GM18873 (cell line): ENCODE results near the gene ERGIC1.
"Not testable (repeated sequence)": the region's sequence is repeated elsewhere in the genome, so short reads cannot be mapped to it uniquely, and the experiment has no call there.

ENCODE experiments used
- ATAC-seq: cut with Tn5 transposase; IDR thresholded peaks from one replicate; pipeline ENCODE4 v1.9.1; 2021; ENCODE audit warnings: mild to moderate bottlenecking, moderate library complexity, moderate number of reproducible peaks; ENCODE audit not compliant: unreplicated experiment, low FRiP score

ERGIC1 gene

GRCh38 chr5:172860520-172861443 is 26.7 kb downstream of the ERGIC1 start:
- no peak for ATAC-seq

- ATAC-seq = no peak
Measured at GRCh38 chr5:172861461-172861860, 27.4 kb downstream of the ERGIC1 start.

DNA sequence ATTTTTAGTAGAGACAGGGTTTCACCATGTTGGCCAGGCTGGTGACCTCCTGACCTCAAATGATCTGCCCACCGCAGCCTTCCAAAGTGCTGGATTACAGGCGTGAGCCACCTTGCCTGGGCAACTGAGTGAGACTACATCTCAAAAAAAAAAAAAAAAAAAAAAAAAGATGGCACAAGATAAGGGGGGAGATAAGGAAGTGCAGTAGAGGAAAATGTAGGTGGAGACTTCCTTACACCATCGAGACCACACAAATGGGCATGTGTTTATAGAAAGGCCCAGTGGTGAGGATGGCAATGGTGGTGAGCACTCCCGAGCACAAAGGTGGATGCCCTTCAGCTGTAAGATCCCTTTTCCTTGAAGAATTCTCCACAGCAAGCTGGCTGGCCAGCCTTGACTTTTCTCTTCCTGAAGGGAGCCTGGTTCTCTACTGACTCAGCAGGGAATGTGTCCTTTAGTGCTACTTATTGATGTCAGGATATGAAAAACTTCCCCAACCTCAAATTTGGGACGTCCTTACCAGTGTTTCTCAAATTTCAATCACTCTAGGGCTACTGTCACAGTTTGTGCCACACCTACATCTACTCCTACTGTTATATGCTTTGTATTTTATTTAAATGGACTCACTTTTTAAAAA is 28.2 kb downstream of the ERGIC1 start:
- ATAC-seq = no peak

DNA sequence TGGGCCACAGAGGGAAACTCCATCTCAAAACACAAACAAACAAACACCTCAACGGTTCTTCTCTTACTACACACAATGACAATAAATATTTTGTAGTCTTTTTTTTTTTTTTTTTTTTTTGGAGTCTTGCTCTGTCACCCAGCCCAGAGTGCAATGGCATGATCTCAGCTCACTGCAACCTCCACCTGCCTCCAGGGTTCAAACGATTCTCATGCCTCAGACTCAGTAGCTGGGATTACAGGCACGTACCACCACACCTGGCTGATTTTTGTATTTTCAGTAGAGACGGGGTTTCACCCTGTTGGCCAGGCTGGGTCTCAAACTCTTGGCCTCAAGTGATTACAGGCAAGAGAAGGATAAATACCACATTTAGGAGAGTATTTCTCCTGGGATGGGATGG is 30.1 kb downstream of the ERGIC1 start:
- ATAC-seq = not testable (repeated sequence)

DNA sequence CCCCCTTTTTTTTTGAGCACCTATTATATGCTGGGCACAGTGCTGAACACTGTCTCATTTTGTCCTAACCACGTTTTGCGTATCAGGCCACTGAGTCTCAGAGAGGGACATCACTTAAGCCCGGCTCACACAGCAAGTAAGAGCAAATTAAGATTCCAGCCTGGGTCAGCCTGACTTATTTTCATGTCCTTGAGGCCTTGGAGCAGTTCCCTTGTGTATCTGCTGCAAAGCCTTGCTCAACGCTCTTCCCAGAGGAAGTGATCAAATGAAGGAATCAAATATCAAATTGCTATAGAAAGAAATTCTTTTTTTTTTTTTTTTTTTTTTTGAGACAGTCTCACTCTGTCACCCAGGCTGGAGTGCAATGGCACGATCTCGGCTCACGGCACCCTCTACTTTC is 30.7 kb downstream of the ERGIC1 start:
- ATAC-seq = no peak

DNA sequence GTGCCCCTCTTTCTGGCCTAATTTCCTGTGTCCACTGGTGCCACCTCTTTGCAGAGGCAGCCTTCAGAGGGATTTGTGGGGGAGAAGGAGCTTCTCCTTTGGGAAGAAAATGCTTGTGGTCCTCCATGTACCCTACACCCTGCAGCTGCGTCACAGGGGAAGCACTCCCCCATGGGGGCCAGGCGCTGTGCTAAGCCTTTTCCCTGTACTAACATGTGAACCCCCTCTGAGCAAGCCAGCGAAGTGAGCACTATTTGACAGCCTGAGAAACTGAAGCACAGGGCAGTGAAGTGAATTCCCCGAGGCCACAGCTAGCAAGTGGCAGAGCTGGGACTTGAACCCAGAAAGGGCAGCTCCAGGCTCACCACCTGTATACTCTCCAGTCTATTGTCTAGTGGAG is 32.3 kb downstream of the ERGIC1 start:
- no peak for ATAC-seq

DNA sequence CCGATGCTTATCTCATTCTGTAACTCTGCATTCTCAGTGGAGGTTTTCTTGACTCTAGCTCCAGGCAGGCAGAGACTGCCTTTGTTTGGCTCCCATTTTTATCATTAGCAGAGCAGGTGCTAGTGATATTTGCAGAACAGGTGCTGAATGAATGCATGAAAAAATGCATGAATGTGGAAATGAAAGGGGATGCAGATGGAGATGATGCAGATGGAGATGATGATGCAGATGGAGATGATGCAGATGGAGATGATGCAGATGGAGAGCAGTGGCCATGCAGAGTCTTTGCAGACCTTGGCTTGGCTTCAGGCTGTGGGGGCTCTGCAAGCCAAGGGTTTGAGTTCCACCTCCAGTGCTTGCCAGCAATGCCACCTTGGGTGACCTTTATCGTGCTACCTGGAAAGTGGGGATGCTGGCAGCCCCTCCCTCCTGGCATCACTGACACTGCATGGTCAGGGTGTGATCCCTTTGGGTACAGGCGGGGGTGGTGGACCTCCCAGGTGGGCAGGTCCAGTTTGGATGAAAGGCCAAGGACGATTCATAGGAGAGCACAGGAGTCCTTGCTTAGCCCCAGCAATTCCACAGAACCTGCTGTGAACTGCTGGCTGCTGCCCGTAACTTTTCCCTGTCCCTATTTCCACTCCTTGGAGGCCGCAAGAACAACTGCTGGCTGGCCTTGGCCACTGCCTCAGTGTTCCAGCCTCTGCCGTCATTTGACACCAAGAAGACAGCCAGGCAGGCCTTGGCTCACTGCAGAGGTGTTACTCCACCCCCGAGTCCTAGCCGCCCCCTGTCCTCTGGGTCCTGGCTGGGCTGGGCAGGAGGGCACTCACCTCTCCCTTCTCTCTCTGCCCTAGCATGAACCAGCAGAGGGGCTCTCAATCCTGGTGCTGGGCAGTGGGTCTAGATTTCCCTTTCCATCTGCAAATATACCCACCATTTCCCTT is 33.0 kb downstream of the ERGIC1 start:
- ATAC-seq = no peak

DNA sequence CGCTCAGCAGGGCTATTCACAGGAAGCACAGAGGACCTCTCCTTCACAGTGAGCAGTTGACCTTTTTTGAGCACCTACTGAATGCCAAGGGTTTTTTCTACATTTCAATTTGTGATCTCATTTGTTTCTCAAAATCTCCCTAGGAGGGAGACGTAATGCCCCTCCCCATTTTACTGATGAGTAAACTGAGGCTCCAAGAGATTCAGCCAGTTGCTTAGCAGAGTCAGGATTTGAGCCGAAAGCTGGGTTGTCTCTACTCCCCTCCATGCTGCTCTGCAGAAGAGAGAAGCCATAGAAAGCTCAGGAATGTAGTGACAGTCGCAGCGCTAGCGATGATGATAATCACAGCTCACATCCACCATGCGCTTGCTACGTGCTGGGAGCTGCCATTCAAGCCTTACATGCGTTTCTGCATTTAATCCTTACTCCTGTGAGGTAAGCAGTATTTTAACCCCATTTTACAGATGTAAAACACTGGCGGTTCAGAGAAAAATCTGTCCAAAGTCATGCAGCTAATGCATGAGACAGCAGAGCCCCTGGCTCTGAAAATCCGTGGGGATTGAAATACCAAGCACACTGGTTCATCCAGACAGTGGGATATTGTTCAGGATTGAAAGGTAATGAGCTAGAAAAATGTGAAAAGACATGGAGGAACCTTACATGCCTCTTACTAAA is 33.8 kb downstream of the ERGIC1 start:
- no peak for ATAC-seq

DNA sequence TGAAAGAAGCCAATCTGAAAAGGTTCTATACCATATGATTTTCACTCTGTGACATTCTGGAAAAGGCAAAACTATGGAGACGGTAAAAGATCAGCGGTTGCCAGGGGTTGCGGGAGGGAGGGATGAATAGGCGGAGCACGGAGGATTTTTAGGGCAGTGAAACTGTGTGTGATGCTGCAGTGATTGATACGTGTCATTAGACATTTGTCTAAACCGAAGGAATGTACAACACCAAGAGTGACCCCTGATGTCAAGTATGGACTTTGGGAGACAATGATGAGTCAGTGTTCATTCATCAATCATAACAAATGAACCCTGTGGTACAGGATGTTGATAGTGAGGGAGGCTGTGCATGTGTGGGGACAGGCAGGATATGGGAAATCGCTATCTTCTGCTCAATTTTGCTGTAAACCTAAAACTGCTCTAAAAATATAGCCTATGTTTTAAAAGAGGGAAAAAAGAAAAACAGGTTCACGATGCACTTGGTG is 34.4 kb downstream of the ERGIC1 start:
- no peak for ATAC-seq

- no peak for ATAC-seq
Measured at GRCh38 chr5:172868924-172869591, 35.0 kb downstream of the ERGIC1 start.

GRCh38 chr5:172869691-172870090 is 35.6 kb downstream of the ERGIC1 start:
- ATAC-seq = no peak

GRCh38 chr5:172870291-172870714 is 36.3 kb downstream of the ERGIC1 start:
- ATAC-seq = no peak

DNA sequence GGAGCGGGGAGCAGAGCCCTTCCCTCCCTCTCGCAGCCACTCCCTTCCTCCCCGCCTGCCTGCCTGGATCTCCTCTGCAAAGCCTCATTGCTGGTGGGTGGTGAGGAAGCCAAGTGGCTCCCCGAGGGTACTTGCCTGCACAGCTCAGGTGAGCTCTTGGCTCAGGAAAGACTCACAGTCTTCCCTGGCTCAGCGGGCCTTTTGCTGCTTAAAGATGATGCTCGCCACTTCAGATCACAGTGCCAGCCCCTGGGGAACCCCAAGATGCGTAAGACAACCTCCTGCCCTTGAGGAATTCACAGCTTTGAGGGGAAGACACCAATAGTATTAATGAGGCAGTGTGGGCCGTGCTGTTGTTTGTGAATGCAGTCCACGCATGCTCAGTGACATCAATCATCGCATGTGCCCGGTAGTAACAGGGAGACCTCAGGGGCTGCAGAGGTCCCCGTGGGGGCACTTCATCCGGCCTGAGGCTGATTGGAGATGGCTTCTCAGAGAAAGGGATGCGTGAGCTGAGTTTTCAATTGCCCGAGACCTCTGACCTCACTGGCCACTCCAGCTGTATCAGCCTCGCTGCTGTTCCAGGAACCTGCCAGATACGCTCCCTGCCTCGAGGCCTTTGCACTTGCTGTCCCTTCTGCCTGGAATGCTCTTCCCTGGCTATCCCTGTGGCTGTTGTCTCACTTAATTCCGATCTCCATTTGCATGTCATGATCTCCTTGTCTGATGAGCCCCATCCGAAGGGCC is 36.8 kb downstream of the ERGIC1 start:
- no peak for ATAC-seq

DNA sequence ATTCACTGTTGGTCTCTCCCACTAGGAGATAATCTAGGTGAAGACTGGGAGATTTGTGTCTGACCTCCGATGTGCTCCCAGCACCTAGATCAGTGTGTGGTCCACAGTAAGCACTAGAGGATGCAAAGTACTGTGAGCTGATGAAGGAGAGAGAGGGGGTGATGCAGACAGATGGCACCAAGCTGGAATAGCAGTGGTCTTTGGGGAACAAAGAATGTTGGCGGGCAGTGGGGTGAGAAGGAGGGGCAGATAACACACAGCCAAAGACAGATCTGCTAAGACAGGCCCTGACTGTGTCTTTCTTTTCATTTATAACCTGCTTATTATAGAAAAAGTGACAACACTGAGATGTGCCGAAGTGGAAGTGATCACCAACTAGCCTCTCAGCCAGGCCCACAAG is 37.5 kb downstream of the ERGIC1 start:
- ATAC-seq = no peak

- ATAC-seq = no peak
Measured at GRCh38 chr5:172871982-172872381, 37.9 kb downstream of the ERGIC1 start.

DNA sequence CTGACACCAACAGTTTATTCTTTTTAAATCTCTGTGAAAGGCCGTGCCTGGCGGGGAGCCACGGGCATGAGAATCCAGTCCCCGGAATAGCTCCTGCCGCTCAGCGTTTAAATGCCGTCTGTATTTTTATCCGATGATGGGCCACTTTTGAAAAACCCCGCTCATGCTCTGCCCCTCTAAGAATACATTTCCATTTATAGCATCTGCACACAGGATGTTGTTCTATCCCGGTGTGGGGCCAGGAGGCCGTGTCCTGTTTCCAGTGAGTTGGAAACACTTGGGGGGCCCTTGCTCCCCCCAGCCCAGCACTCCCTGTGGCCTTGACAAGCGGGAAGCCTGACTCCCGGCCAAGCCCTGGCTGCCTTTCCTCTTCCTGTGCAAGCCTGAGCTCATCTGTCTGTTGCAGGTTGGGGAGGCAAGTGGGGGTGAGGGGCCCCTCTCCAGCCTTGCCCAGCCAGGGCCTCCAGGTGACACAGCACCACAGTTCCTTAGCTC is 39.0 kb downstream of the ERGIC1 start:
- no peak for ATAC-seq

GRCh38 chr5:172873513-172873912 is 39.5 kb downstream of the ERGIC1 start:
- no peak for ATAC-seq

GRCh38 chr5:172874647-172875504 is 40.8 kb downstream of the ERGIC1 start:
- ATAC-seq = no peak
